Measurements from ENCODE around the gene PTPRD.
"Not testable (repeated sequence)": the region's sequence is repeated elsewhere in the genome, so short reads cannot be mapped to it uniquely, and the experiment has no call there.

PTPRD gene

DNA sequence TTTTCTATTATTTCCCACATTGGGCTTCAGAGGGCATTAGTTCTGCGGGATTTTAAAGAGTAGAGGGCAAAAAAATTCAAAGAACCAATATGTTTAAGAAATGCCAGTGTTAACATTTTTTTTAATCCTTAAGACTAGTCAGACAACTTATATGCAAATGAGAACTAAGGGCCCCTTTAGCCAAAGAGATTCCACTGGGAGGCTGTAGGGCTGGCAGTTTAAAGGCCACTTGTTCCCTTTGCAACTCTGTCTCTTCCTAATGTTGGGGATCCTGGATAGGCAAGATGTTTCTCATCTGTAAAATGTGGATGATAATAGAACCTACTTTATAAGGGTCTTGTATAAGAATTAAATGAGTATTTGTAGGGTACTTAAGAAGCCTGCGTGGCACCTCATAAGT, 1395.9 kb downstream of the PTPRD start:
- in situ Hi-C loops (cut with MboI; ENCODE audit: low sequenced_read_pairs), result no loop called here

GRCh38 chr9:9215050-9215449, 1397.8 kb downstream of the PTPRD start:
- in situ Hi-C loops (cut with MboI; ENCODE audit: low sequenced_read_pairs), result no loop called here

GRCh38 chr9:9214066-9214465, 1398.7 kb downstream of the PTPRD start:
- in situ Hi-C loops (cut with MboI; ENCODE audit: low sequenced_read_pairs), result no loop called here

GRCh38 chr9:9212963-9213362, 1399.8 kb downstream of the PTPRD start:
- in situ Hi-C loops (cut with MboI; ENCODE audit: low sequenced_read_pairs), result no loop called here

DNA sequence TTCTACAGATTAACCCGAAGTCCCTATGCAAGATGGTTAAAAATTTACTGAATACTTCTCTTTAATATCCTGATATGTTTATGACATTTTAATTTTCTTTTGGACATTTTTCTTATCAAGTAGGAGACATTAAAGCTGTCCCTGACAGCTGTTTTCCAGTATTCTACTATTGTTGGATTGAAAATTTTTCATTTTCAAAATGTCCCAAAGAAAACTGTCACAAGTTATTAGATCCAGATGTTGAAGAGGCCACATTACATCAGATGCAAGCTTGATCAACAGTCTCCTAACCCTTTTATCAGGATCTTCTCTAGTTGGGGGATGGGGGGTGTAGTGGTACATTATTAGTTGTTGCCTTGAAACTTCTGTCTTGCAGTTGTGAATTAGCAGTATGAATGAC, 1410.5 kb downstream of the PTPRD start:
- in situ Hi-C loops (cut with MboI; ENCODE audit: low sequenced_read_pairs), result no loop called here

DNA sequence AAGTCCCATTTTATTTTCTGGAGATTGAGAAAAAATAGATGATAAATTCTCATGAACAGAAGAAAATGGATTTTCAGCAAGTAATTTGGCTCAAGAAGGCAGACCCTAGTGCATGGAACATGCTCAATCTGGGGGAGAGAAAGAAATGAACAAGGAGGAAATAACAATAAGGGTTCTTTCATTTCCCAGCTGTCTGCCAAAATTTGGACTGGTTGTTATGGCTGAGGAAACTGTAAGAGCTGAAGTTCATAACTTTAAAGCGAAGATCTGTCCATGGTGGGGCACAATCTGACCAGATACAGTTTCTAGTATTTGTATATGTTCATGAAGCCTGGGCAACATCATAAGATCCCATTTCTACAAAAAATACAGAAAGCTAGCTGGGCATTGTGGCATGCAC, 1426.7 kb downstream of the PTPRD start:
- in situ Hi-C loops (cut with MboI; ENCODE audit: low sequenced_read_pairs), result no loop called here

- in situ Hi-C loops (cut with MboI; ENCODE audit: low sequenced_read_pairs), result no loop called here
These were observed 1430.4 kb downstream of the PTPRD start for GRCh38 chr9:9182431-9182830.

GRCh38 chr9:9177081-9177480, 1435.7 kb downstream of the PTPRD start:
- in situ Hi-C loops (cut with MboI; ENCODE audit: low sequenced_read_pairs), result no loop called here

DNA sequence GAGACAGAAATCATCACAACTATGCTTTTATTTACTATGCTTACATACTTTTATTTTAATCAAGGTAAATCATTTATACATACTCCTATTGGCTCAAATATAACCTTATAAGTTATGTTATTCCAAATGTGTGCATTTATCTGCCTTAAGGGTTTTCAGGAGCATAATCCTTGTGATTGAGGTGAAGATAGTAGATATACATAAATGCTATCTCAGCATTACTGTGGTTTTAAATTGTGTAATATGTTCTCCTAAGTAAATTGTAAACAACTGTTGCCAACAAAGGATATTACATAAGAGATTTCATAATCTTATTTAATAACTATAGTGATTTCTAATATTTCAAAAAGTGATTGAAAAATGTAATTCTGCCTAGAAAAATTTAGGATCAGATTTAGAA, 1438.4 kb downstream of the PTPRD start:
- in situ Hi-C loops (cut with MboI; ENCODE audit: low sequenced_read_pairs), result no loop called here

GRCh38 chr9:9173264-9173663, 1439.5 kb downstream of the PTPRD start:
- in situ Hi-C loops (cut with MboI; ENCODE audit: low sequenced_read_pairs), result no loop called here

DNA sequence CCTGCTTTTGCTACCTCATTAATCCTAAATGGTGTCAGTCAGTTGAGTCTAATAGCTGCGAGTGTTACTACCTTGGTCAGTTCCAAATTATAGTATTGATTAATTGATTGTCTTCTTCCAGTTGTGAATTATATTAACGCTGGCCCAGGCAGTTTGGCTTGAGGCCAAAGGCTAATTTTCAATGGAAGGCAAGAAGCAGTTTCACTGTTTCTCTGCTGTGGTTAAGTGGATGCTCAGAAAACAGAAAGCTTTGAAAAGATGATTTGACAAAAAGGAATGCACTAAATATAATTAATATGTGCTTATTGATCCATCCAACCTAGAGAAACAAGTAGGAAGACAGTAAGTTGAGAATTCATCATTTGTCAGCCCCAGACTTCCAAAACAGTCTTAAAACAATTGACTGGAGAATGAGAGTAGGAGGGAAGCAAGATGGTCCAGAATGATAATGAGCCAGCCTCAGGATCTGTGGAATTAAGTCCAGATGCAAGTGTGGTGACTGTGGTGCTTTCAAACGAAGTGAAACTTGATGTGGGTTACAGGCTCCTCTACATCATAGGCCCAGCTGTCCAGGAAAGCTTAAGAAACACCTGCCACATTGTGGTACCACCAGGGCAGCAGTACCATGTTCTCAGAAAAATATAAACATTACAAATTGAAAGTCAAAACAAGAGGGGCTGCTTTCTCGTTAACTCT, 1442.2 kb downstream of the PTPRD start:
- in situ Hi-C loops (cut with MboI; ENCODE audit: low sequenced_read_pairs), result no loop called here

GRCh38 chr9:9142001-9142400, 1470.8 kb downstream of the PTPRD start:
- in situ Hi-C loops (cut with MboI; ENCODE audit: low sequenced_read_pairs), result no loop called here

- in situ Hi-C loops (cut with MboI; ENCODE audit: low sequenced_read_pairs), result no loop called here
These were observed 1479.3 kb downstream of the PTPRD start for GRCh38 chr9:9133526-9133925.

- in situ Hi-C loops (cut with MboI; ENCODE audit: low sequenced_read_pairs), result no loop called here
These were observed 1488.2 kb downstream of the PTPRD start for GRCh38 chr9:9124616-9125015.

- in situ Hi-C loops (cut with MboI; ENCODE audit: low sequenced_read_pairs), result no loop called here
These were observed 1490.4 kb downstream of the PTPRD start for GRCh38 chr9:9122230-9122875.

- in situ Hi-C loops (cut with MboI; ENCODE audit: low sequenced_read_pairs), result no loop called here
These were observed 1494.9 kb downstream of the PTPRD start for GRCh38 chr9:9117866-9118265.

- in situ Hi-C loops (cut with MboI; ENCODE audit: low sequenced_read_pairs), result no loop called here
These were observed 1500.6 kb downstream of the PTPRD start for GRCh38 chr9:9112001-9112720.

DNA sequence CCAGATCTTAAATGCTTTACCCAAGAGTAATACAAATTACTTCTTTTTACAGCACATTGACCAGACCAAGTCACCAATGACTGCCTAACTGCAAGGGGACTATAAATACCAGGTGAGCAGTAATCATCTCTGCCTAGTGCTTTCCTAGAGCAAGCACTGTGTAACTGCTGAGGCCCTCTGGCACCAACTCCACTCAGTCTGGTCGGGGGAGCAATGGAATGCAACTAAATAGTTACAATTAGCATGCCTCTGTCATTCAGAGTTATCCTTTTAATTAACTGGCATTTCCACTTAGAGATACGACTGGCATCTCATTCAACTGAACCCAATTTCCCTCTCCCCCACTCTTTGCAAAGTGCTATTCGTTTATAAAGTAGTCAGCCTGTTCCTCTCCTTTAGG, 1504.2 kb downstream of the PTPRD start:
- in situ Hi-C loops (cut with MboI; ENCODE audit: low sequenced_read_pairs), result no loop called here

DNA sequence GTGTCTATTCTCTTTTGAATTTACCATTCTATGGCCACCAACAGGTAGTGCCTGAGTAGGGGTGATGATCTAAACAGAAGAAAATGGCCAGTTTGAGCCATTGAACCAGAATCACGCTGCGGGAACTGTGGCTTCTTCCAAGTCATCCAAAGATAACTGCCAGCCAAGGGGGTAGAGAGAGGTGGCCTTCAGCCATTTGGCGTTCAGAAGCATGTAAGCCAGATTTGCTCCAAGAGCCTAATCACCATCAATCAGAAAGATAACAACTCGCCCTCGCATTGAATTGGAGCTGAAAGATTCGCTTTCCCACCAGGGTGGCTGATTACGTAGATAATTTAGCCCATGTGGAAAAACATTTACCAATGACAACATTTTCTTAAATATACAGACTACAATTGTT, 1510.5 kb downstream of the PTPRD start:
- in situ Hi-C loops (cut with MboI; ENCODE audit: low sequenced_read_pairs), result no loop called here

DNA sequence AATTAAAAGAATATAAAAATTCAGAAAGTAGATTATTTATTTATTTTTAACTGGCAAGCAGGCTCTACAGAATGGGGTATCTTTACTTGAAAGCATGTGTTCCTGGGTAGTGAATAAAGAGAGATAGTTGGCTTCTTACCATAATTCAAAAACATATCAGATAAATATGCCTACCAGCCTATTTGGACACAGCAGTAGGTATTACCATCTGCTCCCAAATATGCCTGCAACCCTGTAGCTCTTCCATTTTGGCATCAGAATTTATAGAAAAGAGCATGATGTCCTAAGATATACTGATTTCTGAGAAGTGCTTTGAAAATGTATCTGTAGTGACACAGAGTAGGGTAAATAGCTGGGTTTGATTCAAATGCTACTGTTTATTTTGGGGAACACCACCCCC, 1512.7 kb downstream of the PTPRD start:
- in situ Hi-C loops (cut with MboI; ENCODE audit: low sequenced_read_pairs), result no loop called here

DNA sequence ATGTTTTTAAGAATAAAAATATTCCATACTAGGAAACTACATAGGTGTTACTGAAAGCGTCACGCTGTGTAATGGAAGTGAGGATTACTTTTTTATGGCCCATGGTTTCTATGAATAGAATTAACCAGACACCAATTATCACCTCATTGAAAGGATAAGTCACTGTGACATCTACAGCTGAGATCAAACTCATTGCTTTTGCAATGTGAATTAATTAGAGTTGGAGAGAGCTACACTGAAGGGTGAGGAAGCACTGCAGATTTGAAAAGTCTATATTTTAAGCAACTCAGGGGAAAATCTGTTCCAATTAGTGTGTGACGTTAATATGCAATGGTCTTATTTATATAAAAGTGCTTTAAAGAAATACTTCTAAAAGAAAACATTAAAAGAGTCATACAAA, 1513.2 kb downstream of the PTPRD start:
- in situ Hi-C loops (cut with MboI; ENCODE audit: low sequenced_read_pairs), result no loop called here

DNA sequence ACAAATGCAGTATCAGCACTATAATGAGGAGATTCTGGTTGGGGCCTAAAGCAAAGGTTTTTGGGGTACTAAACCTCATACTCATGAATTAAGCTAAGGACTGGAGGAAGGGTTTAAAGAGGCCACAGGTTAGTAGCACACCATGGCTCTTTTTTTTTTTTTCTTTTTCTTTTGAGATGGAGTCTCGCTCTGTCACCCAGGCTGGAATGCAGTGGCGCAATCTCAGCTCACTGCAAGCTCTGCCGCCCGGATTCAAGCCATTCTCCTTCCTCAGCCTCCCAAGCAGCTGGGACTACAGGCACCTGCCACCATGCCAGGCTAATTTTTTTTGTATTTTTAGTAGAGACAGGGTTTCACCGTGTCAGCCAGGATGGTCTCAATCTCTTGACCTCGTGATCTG, 1515.5 kb downstream of the PTPRD start:
- in situ Hi-C loops (cut with MboI; ENCODE audit: low sequenced_read_pairs), result not testable (repeated sequence)
